Activated B cell treated with CpG ODN at 0.5 μM for 24 hours (primary cell): ENCODE data around the gene MRE11. TPM values are rescaled to one million over a fixed set of nuclear protein-coding genes. Genes with fewer than 3 reads are reported as not detected.

Experiments
- ATAC-seq: fragments of 200-7000 bp; cut with Tn5 transposase; one replicate; pipeline ENCODE4 v1.10.0; 2021; ENCODE audit warnings: low read depth, mild to moderate bottlenecking, moderate library complexity
- CTCF ChIA-PET: fragments of 350-600 bp; sonication (Branson Sonifier 250); formaldehyde crosslinking; loops from one replicate; lab custom pipeline; 2021; ENCODE audit warnings: antibody characterized with exemption; lab: Charles Lee
- POLR2A ChIA-PET: fragments of 350-600 bp; sonication (Branson Sonifier 250); formaldehyde crosslinking; loops from one replicate; lab custom pipeline; 2021; ENCODE audit warnings: antibody characterized with exemption; lab: Charles Lee
- DNase-seq: peaks from one replicate; pipeline ENCODE4 v3.0.0; 2022
- H3K27ac Mint-ChIP-seq: one replicate; pipeline ENCODE4 v1.8.0; 2020; ENCODE audit warnings: mixed read lengths
- H3K27me3 Mint-ChIP-seq: one replicate; pipeline ENCODE4 v1.8.0; 2021; ENCODE audit warnings: mixed read lengths
- H3K36me3 Mint-ChIP-seq: one replicate; pipeline ENCODE4 v1.8.0; 2021; ENCODE audit warnings: low read depth, mixed read lengths
- H3K4me1 Mint-ChIP-seq: one replicate; pipeline ENCODE4 v1.8.0; 2021; ENCODE audit warnings: mixed read lengths
- H3K4me3 Mint-ChIP-seq: one replicate; pipeline ENCODE4 v1.8.0; 2020; ENCODE audit warnings: mild to moderate bottlenecking, mixed read lengths
- H3K9me3 Mint-ChIP-seq: one replicate; pipeline ENCODE4 v1.8.0; 2020; ENCODE audit warnings: mixed read lengths
- intact Hi-C: fragments of 100-400 bp; cut with micrococcal nuclease; formaldehyde crosslinking; loops from one replicate; pipeline ENCODE4 v1.15.1; 2024
- total RNA-seq: library from RNA; stranded (reverse); gene quantifications from 2 replicates; pipeline ENCODE4 v1.2.3, GENCODE V29; 2022
- TF ChIP-seq, protein P1 (sequence below): fragments of 200-600 bp; IDR thresholded peaks from one replicate; pipeline ENCODE4 v1.8.0; 2022; ENCODE audit warnings: antibody characterized with exemption, mild to moderate bottlenecking

MRE11 gene
- total RNA-seq, 1 donor from 2014 or later, result 40.1 TPM

DNA sequence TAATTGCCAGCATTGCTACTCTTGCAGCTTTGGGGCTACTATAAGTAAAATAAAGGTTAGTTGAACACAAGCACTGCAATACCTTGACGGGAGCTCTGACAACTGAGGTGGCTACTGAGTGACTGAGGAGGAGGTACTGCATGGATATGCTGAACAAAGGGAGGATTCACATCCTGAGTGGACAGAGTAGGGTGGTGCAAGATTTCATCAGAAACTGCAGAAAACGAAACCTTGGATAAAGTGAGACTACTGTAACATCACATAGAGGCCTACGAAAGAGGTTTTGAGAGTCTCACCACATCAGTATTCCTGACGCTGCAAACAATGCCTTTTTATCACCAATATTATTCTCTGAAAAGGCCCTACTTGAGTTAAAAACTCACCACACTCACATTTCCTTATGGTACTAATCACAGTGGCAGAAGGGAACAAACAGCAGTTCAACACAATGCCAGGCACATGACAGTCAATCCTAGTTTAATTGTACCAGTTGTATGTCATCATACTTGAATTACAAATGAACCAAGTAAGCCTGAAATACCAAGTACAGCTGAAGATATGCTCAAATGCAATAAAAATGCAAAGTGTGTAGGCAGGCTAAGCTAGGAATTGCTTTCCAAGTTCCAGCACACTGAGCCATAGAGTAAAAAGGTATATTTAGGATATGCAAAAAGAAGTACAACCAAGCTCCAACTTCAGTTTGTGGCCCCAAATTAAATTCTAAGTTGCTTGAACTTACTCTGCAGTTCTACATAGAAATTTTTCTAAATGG is 88.4 kb downstream of the MRE11 start:
- intact Hi-C loops, result no loop called here
- peaks cover 23% of the 10 kb centered on the region for H3K27me3 Mint-ChIP-seq
- H3K4me1 Mint-ChIP-seq, result peaks cover 7% of the 10 kb centered on the region
- ATAC-seq (no peak), DNase-seq (no peak)
- H3K36me3 Mint-ChIP-seq, result peaks cover 14% of the 10 kb centered on the region
- ChIA-PET CTCF (no interaction called here), POLR2A (no interaction called here)
- H3K9me3 Mint-ChIP-seq, result peaks cover 25% of the 10 kb centered on the region
- H3K4me3 Mint-ChIP-seq, result no peak overlapping the region
- H3K27ac Mint-ChIP-seq, result no peak overlapping the region
- TF ChIP-seq, protein P1, sequence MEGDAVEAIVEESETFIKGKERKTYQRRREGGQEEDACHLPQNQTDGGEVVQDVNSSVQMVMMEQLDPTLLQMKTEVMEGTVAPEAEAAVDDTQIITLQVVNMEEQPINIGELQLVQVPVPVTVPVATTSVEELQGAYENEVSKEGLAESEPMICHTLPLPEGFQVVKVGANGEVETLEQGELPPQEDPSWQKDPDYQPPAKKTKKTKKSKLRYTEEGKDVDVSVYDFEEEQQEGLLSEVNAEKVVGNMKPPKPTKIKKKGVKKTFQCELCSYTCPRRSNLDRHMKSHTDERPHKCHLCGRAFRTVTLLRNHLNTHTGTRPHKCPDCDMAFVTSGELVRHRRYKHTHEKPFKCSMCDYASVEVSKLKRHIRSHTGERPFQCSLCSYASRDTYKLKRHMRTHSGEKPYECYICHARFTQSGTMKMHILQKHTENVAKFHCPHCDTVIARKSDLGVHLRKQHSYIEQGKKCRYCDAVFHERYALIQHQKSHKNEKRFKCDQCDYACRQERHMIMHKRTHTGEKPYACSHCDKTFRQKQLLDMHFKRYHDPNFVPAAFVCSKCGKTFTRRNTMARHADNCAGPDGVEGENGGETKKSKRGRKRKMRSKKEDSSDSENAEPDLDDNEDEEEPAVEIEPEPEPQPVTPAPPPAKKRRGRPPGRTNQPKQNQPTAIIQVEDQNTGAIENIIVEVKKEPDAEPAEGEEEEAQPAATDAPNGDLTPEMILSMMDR, result no peak

DNA sequence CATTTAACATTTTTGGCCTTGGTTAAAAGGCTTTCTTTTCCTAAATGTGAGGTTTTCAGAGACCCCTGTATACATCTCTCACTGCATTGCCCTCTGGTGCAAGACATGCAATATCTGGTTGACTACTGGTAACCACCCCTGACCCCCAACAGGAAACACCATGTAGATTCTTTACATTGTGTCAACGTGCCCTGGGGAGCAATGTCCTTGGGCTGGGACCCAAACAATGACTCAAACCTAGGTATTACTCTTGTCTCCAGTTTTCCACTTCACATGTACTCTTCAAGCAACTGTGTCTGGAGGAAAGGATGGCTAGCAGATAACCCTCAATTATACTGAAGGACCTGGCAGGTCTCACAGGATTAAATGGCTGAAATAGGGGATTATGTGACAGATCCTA is 91.3 kb downstream of the MRE11 start:
- DNase-seq, result no peak
- CTCF ChIA-PET, result no interaction called here
- H3K27me3 Mint-ChIP-seq, result peaks cover 46% of the 10 kb centered on the region

DNA sequence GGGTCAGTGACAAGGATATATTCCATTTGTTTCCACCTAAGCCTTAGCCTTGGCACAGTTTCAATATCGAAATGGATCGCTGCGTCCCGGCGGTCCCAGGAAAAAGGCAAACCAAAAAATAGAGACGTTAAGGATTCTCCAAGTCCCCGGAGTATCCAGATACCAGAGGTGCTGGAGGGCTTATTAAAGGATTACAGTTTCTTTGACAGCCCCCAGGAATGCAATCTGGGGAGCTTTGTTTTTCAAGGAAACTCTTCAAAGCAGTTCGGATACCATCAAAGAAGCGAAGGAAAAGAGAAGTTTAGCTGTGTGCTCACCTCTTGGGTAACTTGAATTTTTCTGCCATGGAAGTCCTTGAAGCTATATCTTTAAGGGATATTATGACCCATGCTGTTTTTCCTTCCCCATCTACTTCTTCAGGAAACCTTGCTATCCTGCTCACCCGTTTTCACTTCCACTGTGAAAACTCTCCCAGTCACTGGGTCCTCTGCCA is 91.8 kb downstream of the MRE11 start:
- no peak overlapping the region for H3K27ac Mint-ChIP-seq
- CTCF ChIA-PET, result no interaction called here
- peaks cover 7% of the 10 kb centered on the region for H3K4me1 Mint-ChIP-seq

More for the DNA sequence above, 91.3 kb downstream of the MRE11 start:
- Mint-ChIP-seq H3K36me3 (no peaks in the 10 kb centered on the region), H3K4me1 (peaks cover 7% of the 10 kb centered on the region), H3K9me3 (peaks cover 6% of the 10 kb centered on the region), H3K4me3 (no peak overlapping the region), H3K27ac (no peak overlapping the region)
- POLR2A ChIA-PET, result no interaction called here
- no peak for ATAC-seq
- intact Hi-C loops, result no loop called here
- TF ChIP-seq, protein P1, result no peak

DNA sequence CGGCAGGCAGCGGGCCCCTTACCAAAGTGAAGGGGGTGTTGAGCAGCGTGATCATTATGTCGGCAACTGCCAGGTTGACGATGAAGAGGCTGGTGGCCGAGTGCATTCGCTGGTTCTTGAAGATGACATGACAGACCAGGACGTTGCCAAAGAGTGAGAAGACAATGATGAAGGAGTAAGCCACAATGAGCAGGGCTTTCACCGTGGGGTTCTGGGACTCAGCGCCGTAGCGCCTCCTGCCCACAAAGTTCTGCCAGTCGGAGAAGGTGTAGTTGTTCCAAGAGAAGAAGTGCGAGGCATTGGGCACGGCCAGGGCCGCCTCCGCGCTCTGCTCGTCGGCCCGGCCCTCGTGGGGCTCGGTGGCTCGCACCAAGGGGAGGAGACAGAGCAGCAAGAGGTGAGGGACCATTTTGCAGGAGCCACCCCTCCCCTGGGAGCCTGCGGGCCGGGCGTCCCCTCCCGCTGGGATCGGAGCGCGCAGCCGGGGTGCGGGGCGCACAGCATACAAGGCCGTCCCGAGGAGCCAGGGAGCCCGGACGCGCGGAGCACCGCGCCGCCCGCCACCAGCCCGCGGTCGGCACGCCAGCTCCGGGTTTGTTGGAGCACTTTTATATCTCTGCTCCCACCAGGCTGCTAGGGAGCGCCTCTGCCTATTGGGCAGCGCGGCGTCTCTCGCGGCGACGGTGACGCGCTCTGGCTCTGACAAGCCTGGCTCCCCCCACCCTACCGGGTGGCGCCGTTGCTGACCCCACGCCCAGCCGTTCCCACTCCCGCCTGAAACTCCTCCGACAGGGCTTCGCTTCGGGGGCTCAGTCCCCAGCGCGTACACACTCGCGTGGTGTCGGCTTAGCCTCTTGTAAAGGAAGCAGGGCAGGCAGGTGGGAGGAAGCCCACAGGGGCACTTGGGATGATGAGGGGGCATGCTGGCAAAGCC is 92.5 kb downstream of the MRE11 start, which contains the start of gene GPR83:
GPR83 (minus strand) TSS at position 581 of the 934 bp plus-strand sequence; CDS start at position 409, 172 bp downstream.
- ATAC-seq, result no peak
- ChIA-PET POLR2A (no interaction called here), CTCF (no interaction called here)
- no peak within 1 kb of the TSS for H3K27ac Mint-ChIP-seq
- no peak within 1 kb of the TSS for H3K4me3 Mint-ChIP-seq
- H3K36me3 Mint-ChIP-seq, result no peaks in the 10 kb centered on the region
- TF ChIP-seq, protein P1, result no peak
- intact Hi-C loops, result no loop called here
- no peak for DNase-seq
- peaks cover under 1% of the 10 kb centered on the region for H3K9me3 Mint-ChIP-seq
- peaks cover 7% of the 10 kb centered on the region for H3K4me1 Mint-ChIP-seq
- H3K27me3 Mint-ChIP-seq, result peaks cover 46% of the 10 kb centered on the region

More for the DNA sequence above, 91.8 kb downstream of the MRE11 start:
- DNase-seq, result no peak
- no peak overlapping the region for H3K4me3 Mint-ChIP-seq
- H3K36me3 Mint-ChIP-seq, result no peaks in the 10 kb centered on the region
- peaks cover 46% of the 10 kb centered on the region for H3K27me3 Mint-ChIP-seq
- no peak for ATAC-seq
- TF ChIP-seq, protein P1, result no peak
- peaks cover 4% of the 10 kb centered on the region for H3K9me3 Mint-ChIP-seq
- intact Hi-C loops, result no loop called here
- POLR2A ChIA-PET, result no interaction called here

DNA sequence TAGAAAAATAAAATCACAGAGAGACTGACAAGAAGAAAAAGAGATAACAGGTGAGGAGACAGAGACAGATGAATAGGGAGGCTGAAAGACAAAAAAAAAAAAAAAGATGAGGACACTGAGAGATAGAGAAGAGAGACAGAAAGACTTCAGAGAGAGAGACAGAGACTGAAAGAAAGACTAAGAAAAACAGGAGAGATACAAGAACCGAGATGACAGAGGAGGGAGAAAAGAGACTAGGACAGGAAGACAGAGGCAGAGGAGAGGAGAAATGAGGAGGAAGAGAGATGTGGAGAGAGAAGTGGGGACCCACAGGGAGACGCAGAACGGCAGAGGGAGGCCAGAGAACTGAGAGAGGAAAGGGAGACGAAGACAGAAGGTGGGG is 93.2 kb downstream of the MRE11 start:
- no peak overlapping the region for H3K4me3 Mint-ChIP-seq
- intact Hi-C loops, result no loop called here
- TF ChIP-seq, protein P1, result no peak

More for the DNA sequence above, 93.2 kb downstream of the MRE11 start:
- no peak overlapping the region for H3K27ac Mint-ChIP-seq
- DNase-seq (no peak), ATAC-seq (no peak)
- peaks cover 7% of the 10 kb centered on the region for H3K4me1 Mint-ChIP-seq
- H3K27me3 Mint-ChIP-seq, result peaks cover 46% of the 10 kb centered on the region
- CTCF ChIA-PET, result no interaction called here
- no peaks in the 10 kb centered on the region for H3K9me3 Mint-ChIP-seq
- no peaks in the 10 kb centered on the region for H3K36me3 Mint-ChIP-seq
- POLR2A ChIA-PET, result no interaction called here
